Measurements from ENCODE around the gene XG.

XG gene

GRCh38 chrX:2823795-2824386, 72.1 kb downstream of the XG start:
- Histone ChIP-seq H3K18ac (ENCODE audit: low read length) (no peak overlapping the region), H3K79me1 (ENCODE audit: low read length) (no peaks in the 10 kb centered on the region), H3K4ac (ENCODE audit: low read depth, low read length) (no peak overlapping the region), H2AK5ac (ENCODE audit: low read length) (no peak overlapping the region), H3K23ac (ENCODE audit: low read length) (no peak overlapping the region), H4K8ac (ENCODE audit: low read depth, low read length) (no peak overlapping the region), H2BK5ac (ENCODE audit: low read length) (no peak overlapping the region), H3K56ac (ENCODE audit: low read length) (peak overlapping the region; percentile 25), H3K27ac (ENCODE audit: low read depth, low read length) (no peak overlapping the region), H2BK15ac (replicated peaks; ENCODE audit: low read depth) (no peak overlapping the region), H3K36me3 (ENCODE audit: control insufficient read depth, insufficient read depth, low read length) (no peaks in the 10 kb centered on the region), H4K5ac (ENCODE audit: low read length) (no peak overlapping the region), H3K79me2 (ENCODE audit: control insufficient read depth, insufficient read depth, low read length) (no peaks in the 10 kb centered on the region), H3K27me3 (ENCODE audit: insufficient read depth, low read length, poor library complexity) (no peaks in the 10 kb centered on the region), H3K9ac (ENCODE audit: low read length) (no peak overlapping the region), H3K4me1 (ENCODE audit: control insufficient read depth, low read depth, low read length) (no peaks in the 10 kb centered on the region), H3K4me3 (ENCODE audit: low read length) (no peak overlapping the region), H2BK120ac (ENCODE audit: low read depth, low read length) (no peak overlapping the region), H3K4me2 (ENCODE audit: low read length) (no peak overlapping the region)
- DNase-seq: no peak
- WGBS (ENCODE audit: extremely low coverage, insufficient coverage, low lambda C conversion rate): no CpG with 5 or more reads among the region's 13 CpGs

GRCh38 chrX:2824886-2825285, 73.0 kb downstream of the XG start:
- Histone ChIP-seq H3K56ac (ENCODE audit: low read length) (no peak overlapping the region), H2AK5ac (ENCODE audit: low read length) (no peak overlapping the region), H3K4me1 (ENCODE audit: control insufficient read depth, low read depth, low read length) (no peaks in the 10 kb centered on the region), H3K4me3 (ENCODE audit: low read length) (no peak overlapping the region), H3K27ac (ENCODE audit: low read depth, low read length) (no peak overlapping the region), H3K23ac (ENCODE audit: low read length) (no peak overlapping the region), H2BK120ac (ENCODE audit: low read depth, low read length) (no peak overlapping the region), H2BK15ac (replicated peaks; ENCODE audit: low read depth) (no peak overlapping the region), H3K18ac (ENCODE audit: low read length) (no peak overlapping the region), H3K36me3 (ENCODE audit: control insufficient read depth, insufficient read depth, low read length) (no peaks in the 10 kb centered on the region), H3K9ac (ENCODE audit: low read length) (no peak overlapping the region), H3K4ac (ENCODE audit: low read depth, low read length) (no peak overlapping the region), H3K79me2 (ENCODE audit: control insufficient read depth, insufficient read depth, low read length) (no peaks in the 10 kb centered on the region), H2BK5ac (ENCODE audit: low read length) (no peak overlapping the region), H4K8ac (ENCODE audit: low read depth, low read length) (no peak overlapping the region), H4K5ac (ENCODE audit: low read length) (no peak overlapping the region), H3K79me1 (ENCODE audit: low read length) (no peaks in the 10 kb centered on the region), H3K4me2 (ENCODE audit: low read length) (no peak overlapping the region), H3K27me3 (ENCODE audit: insufficient read depth, low read length, poor library complexity) (no peaks in the 10 kb centered on the region)
- no peak for DNase-seq

- peak; percentile 82 for DNase-seq
- no peak within 1 kb of the TSS for H2BK15ac ChIP-seq (replicated peaks; ENCODE audit: low read depth)
- peak within 1 kb of the TSS; percentile 71 for H3K9ac ChIP-seq (ENCODE audit: low read length)
- no peaks in the 10 kb centered on the region for H3K27me3 ChIP-seq (ENCODE audit: insufficient read depth, low read length, poor library complexity)
- H3K4me3 ChIP-seq (ENCODE audit: low read length): peak within 1 kb of the TSS; percentile 29
- no peaks in the 10 kb centered on the region for H3K4me1 ChIP-seq (ENCODE audit: control insufficient read depth, low read depth, low read length)
- no peak within 1 kb of the TSS for H4K5ac ChIP-seq (ENCODE audit: low read length)
- no peak within 1 kb of the TSS for H3K27ac ChIP-seq (ENCODE audit: low read depth, low read length)
- peak within 1 kb of the TSS; percentile 92 for H3K4ac ChIP-seq (ENCODE audit: low read depth, low read length)
- WGBS (ENCODE audit: extremely low coverage, insufficient coverage, low lambda C conversion rate): no CpG with 5 or more reads among the region's 56 CpGs
- no peak within 1 kb of the TSS for H2AK5ac ChIP-seq (ENCODE audit: low read length)
- no peaks in the 10 kb centered on the region for H3K79me1 ChIP-seq (ENCODE audit: low read length)
- peaks cover 6% of the 10 kb centered on the region for H3K79me2 ChIP-seq (ENCODE audit: control insufficient read depth, insufficient read depth, low read length)
- H3K4me2 ChIP-seq (ENCODE audit: low read length): peak within 1 kb of the TSS; percentile 42
- peak within 1 kb of the TSS; percentile 94 for H3K18ac ChIP-seq (ENCODE audit: low read length)
- no peak within 1 kb of the TSS for H3K23ac ChIP-seq (ENCODE audit: low read length)
- H3K56ac ChIP-seq (ENCODE audit: low read length): peak within 1 kb of the TSS; percentile 82
- H2BK5ac ChIP-seq (ENCODE audit: low read length): no peak within 1 kb of the TSS
- no peak within 1 kb of the TSS for H2BK120ac ChIP-seq (ENCODE audit: low read depth, low read length)
- no peak within 1 kb of the TSS for H4K8ac ChIP-seq (ENCODE audit: low read depth, low read length)
- no peaks in the 10 kb centered on the region for H3K36me3 ChIP-seq (ENCODE audit: control insufficient read depth, insufficient read depth, low read length)
Measured at GRCh38 chrX:2828344-2828958, 76.6 kb downstream of the XG start, which contains the start of gene GYG2. GYG2 (plus strand) TSS chrX:2828930; CDS start chrX:2830189, 1,259 bp downstream.

- no CpG with 5 or more reads among the region's 44 CpGs for WGBS (ENCODE audit: extremely low coverage, insufficient coverage, low lambda C conversion rate)
- peak; percentile 18 for DNase-seq
- H3K36me3 ChIP-seq (ENCODE audit: control insufficient read depth, insufficient read depth, low read length): no peaks in the 10 kb centered on the region
- no peaks in the 10 kb centered on the region for H3K4me1 ChIP-seq (ENCODE audit: control insufficient read depth, low read depth, low read length)
- no peaks in the 10 kb centered on the region for H3K27me3 ChIP-seq (ENCODE audit: insufficient read depth, low read length, poor library complexity)
- no peak overlapping the region for H2BK15ac ChIP-seq (replicated peaks; ENCODE audit: low read depth)
- peak overlapping the region; percentile 94 for H3K18ac ChIP-seq (ENCODE audit: low read length)
- H3K23ac ChIP-seq (ENCODE audit: low read length): no peak overlapping the region
- no peak overlapping the region for H2BK5ac ChIP-seq (ENCODE audit: low read length)
- no peaks in the 10 kb centered on the region for H3K79me1 ChIP-seq (ENCODE audit: low read length)
- H3K9ac ChIP-seq (ENCODE audit: low read length): peak overlapping the region; percentile 71
- H3K4ac ChIP-seq (ENCODE audit: low read depth, low read length): peak overlapping the region; percentile 92
- peak overlapping the region; percentile 29 for H3K4me3 ChIP-seq (ENCODE audit: low read length)
- H3K56ac ChIP-seq (ENCODE audit: low read length): peak overlapping the region; percentile 82
- no peak overlapping the region for H3K4me2 ChIP-seq (ENCODE audit: low read length)
- H4K8ac ChIP-seq (ENCODE audit: low read depth, low read length): no peak overlapping the region
- H3K79me2 ChIP-seq (ENCODE audit: control insufficient read depth, insufficient read depth, low read length): peaks cover 6% of the 10 kb centered on the region
- H2AK5ac ChIP-seq (ENCODE audit: low read length): no peak overlapping the region
- H3K27ac ChIP-seq (ENCODE audit: low read depth, low read length): no peak overlapping the region
- H2BK120ac ChIP-seq (ENCODE audit: low read depth, low read length): no peak overlapping the region
- H4K5ac ChIP-seq (ENCODE audit: low read length): no peak overlapping the region
Measured at GRCh38 chrX:2828959-2829411, 77.1 kb downstream of the XG start.

GRCh38 chrX:2829469-2830246, 77.8 kb downstream of the XG start:
- Histone ChIP-seq H4K5ac (ENCODE audit: low read length) (no peak overlapping the region), H2BK15ac (replicated peaks; ENCODE audit: low read depth) (no peak overlapping the region), H2BK120ac (ENCODE audit: low read depth, low read length) (no peak overlapping the region), H3K9ac (ENCODE audit: low read length) (peak overlapping the region; percentile 71), H3K23ac (ENCODE audit: low read length) (no peak overlapping the region), H3K4me1 (ENCODE audit: control insufficient read depth, low read depth, low read length) (no peaks in the 10 kb centered on the region), H3K27ac (ENCODE audit: low read depth, low read length) (no peak overlapping the region), H2BK5ac (ENCODE audit: low read length) (no peak overlapping the region), H3K79me1 (ENCODE audit: low read length) (no peaks in the 10 kb centered on the region), H3K36me3 (ENCODE audit: control insufficient read depth, insufficient read depth, low read length) (no peaks in the 10 kb centered on the region), H4K8ac (ENCODE audit: low read depth, low read length) (no peak overlapping the region), H3K4me2 (ENCODE audit: low read length) (peak overlapping the region; percentile 18), H3K56ac (ENCODE audit: low read length) (peak overlapping the region; percentile 82), H3K4me3 (ENCODE audit: low read length) (no peak overlapping the region), H3K79me2 (ENCODE audit: control insufficient read depth, insufficient read depth, low read length) (peaks cover 6% of the 10 kb centered on the region), H3K4ac (ENCODE audit: low read depth, low read length) (no peak overlapping the region), H2AK5ac (ENCODE audit: low read length) (no peak overlapping the region), H3K18ac (ENCODE audit: low read length) (peak overlapping the region; percentile 94), H3K27me3 (ENCODE audit: insufficient read depth, low read length, poor library complexity) (no peaks in the 10 kb centered on the region)
- no peak for DNase-seq
- WGBS (ENCODE audit: extremely low coverage, insufficient coverage, low lambda C conversion rate): no CpG with 5 or more reads among the region's 62 CpGs
